GM21737 (cell line): Measurements from ENCODE around the gene MINDY4.

Experiments used
- ATAC-seq: cut with Tn5 transposase; IDR thresholded peaks from one replicate; pipeline ENCODE4 v1.9.1; 2021; ENCODE audit warnings: mild to moderate bottlenecking, moderate library complexity; ENCODE audit not compliant: unreplicated experiment

MINDY4 gene

GRCh38 chr7:30848121-30848855 lies 77.1 kb downstream of the MINDY4 start:
- no peak for ATAC-seq

GRCh38 chr7:30849565-30849964 lies 78.3 kb downstream of the MINDY4 start:
- ATAC-seq: no peak

- no peak for ATAC-seq
Measured at GRCh38 chr7:30850426-30850825, 79.2 kb downstream of the MINDY4 start.

GRCh38 chr7:30851651-30852307 lies 80.6 kb downstream of the MINDY4 start:
- ATAC-seq: no peak

GRCh38 chr7:30852308-30852684 lies 81.1 kb downstream of the MINDY4 start:
- no peak for ATAC-seq

- no peak for ATAC-seq
Measured at GRCh38 chr7:30852744-30853288, 81.6 kb downstream of the MINDY4 start.

- no peak for ATAC-seq
Measured at GRCh38 chr7:30853576-30853975, 82.4 kb downstream of the MINDY4 start.

GRCh38 chr7:30855936-30856335 lies 84.7 kb downstream of the MINDY4 start:
- no peak for ATAC-seq

GRCh38 chr7:30858576-30858975 lies 87.4 kb downstream of the MINDY4 start:
- no peak for ATAC-seq

- no peak for ATAC-seq
Measured at GRCh38 chr7:30859202-30859939, 88.2 kb downstream of the MINDY4 start.

GRCh38 chr7:30859940-30860496 lies 88.8 kb downstream of the MINDY4 start:
- ATAC-seq: no peak

GRCh38 chr7:30861612-30862011 lies 90.4 kb downstream of the MINDY4 start:
- ATAC-seq: no peak

GRCh38 chr7:30862995-30863705 lies 91.9 kb downstream of the MINDY4 start:
- no peak for ATAC-seq

GRCh38 chr7:30863706-30864035 lies 92.5 kb downstream of the MINDY4 start:
- ATAC-seq: no peak

- ATAC-seq: no peak
Measured at GRCh38 chr7:30864101-30864500, 92.9 kb downstream of the MINDY4 start.

- no peak for ATAC-seq
Measured at GRCh38 chr7:30865076-30865475, 93.9 kb downstream of the MINDY4 start.

GRCh38 chr7:30865821-30866220 lies 94.6 kb downstream of the MINDY4 start:
- no peak for ATAC-seq

GRCh38 chr7:30866939-30867338 lies 95.7 kb downstream of the MINDY4 start:
- no peak for ATAC-seq

GRCh38 chr7:30867483-30867882 lies 96.3 kb downstream of the MINDY4 start:
- ATAC-seq: no peak

GRCh38 chr7:30869794-30870611 lies 98.8 kb downstream of the MINDY4 start:
- ATAC-seq: no peak
